Activated T-cell treated with anti-CD3 and anti-CD28 coated beads, Interleukin-2, amount 50 U/mL, for 48 hours (primary cell): Measurements from ENCODE around the gene HNRNPUL2.
"Not testable (repeated sequence)": the region's sequence is repeated elsewhere in the genome, so short reads cannot be mapped to it uniquely, and the experiment has no call there.

ENCODE experiments used
- DNase-seq, 2 experiments: peaks; one replicate each; pipeline ENCODE4 v3.0.0-alpha.2; 2020

The HNRNPUL2 gene

GRCh38 chr11:62727165-62727871 is at the start of gene HNRNPUL2:
TSS of gene HNRNPUL2 (minus strand) at chr11:62727457. CDS start at chr11:62727156, 301 bp downstream.
- peak; percentile 98 to 99 for DNase-seq

GRCh38 chr11:62775646-62776045 is 48.4 kb upstream of the HNRNPUL2 start:
- DNase-seq, result no peak

- DNase-seq, result no peak
Measured at GRCh38 chr11:62774407-62774806, 47.1 kb upstream of the HNRNPUL2 start.

GRCh38 chr11:62771144-62772021 is 44.1 kb upstream of the HNRNPUL2 start, which contains the start of gene TAF6L:
TSS of gene TAF6L (plus strand) at chr11:62771396. CDS start at chr11:62775784, 4,388 bp downstream.
- peak; percentile 98 to 99 for DNase-seq

- peak; percentile 58 to 59 for DNase-seq
Measured at GRCh38 chr11:62770778-62771143, 43.5 kb upstream of the HNRNPUL2 start.

GRCh38 chr11:62760867-62761227 is 33.6 kb upstream of the HNRNPUL2 start:
- DNase-seq, result not testable (repeated sequence)

GRCh38 chr11:62757846-62758788 is 30.9 kb upstream of the HNRNPUL2 start:
- DNase-seq, result no peak

- DNase-seq, result no peak
Measured at GRCh38 chr11:62755086-62755615, 27.9 kb upstream of the HNRNPUL2 start.

GRCh38 chr11:62753736-62754603 is 26.7 kb upstream of the HNRNPUL2 start, which contains the start of gene ZBTB3:
TSS of gene ZBTB3 (minus strand) at chr11:62754160. CDS start at chr11:62753664, 496 bp downstream.
- DNase-seq, result peak; percentile 97 to 98

GRCh38 chr11:62752994-62753735 is 25.9 kb upstream of the HNRNPUL2 start:
- no peak for DNase-seq

- DNase-seq, result no peak
Measured at GRCh38 chr11:62752177-62752785, 25.0 kb upstream of the HNRNPUL2 start.

- DNase-seq, result not testable (repeated sequence)
Measured at GRCh38 chr11:62749931-62750330, 22.7 kb upstream of the HNRNPUL2 start.

GRCh38 chr11:62747475-62748160 is 20.4 kb upstream of the HNRNPUL2 start:
- DNase-seq, result no peak

- no peak for DNase-seq
Measured at GRCh38 chr11:62737196-62737595, 9.9 kb upstream of the HNRNPUL2 start.

- DNase-seq, result no peak
Measured at GRCh38 chr11:62732830-62733229, 5.6 kb upstream of the HNRNPUL2 start.

GRCh38 chr11:62730076-62730475 is 2.8 kb upstream of the HNRNPUL2 start:
- DNase-seq, result not testable (repeated sequence)

- DNase-seq, result peak; percentile 86 to 88
Measured at GRCh38 chr11:62728171-62728988, 1.1 kb upstream of the HNRNPUL2 start, which contains the start of gene TTC9C. TSS of gene TTC9C (plus strand) at chr11:62728486. CDS start at chr11:62728849, 363 bp downstream.

GRCh38 chr11:62727872-62728170 is 564 bp upstream of the HNRNPUL2 start:
- peak; percentile 84 to 86 for DNase-seq

GRCh38 chr11:62726915-62727164 is 417 bp downstream of the HNRNPUL2 start:
- no peak for DNase-seq
